CD4-positive, CD25-positive, alpha-beta regulatory T cell (primary cell): ENCODE measurements around the gene ETHE1. TPM values are rescaled to one million over a fixed set of nuclear protein-coding genes. Genes with fewer than 3 reads are reported as not detected.

ENCODE experiments used
- ATAC-seq, 2 donors: fragments of 150-1000 bp; cut with Tn5 transposase; one replicate each; pipeline ENCODE4 v1.10.0; 2021; ENCODE audit warnings: low read depth in 2 of 2, moderate number of reproducible peaks in 2 of 2, moderate library complexity in 1 of 2
- DNase-seq, 3 donors: peaks; one replicate each; pipeline versions ENCODE4 v3.0.0 to v3.0.0-alpha.2; 2012 to 2022; ENCODE audit warnings: mixed read lengths in 1 of 3
- H3K27ac ChIP-seq: one replicate; pipeline ENCODE4 v1.7.0; 2013; ENCODE audit warnings: mild to moderate bottlenecking, low read length; ENCODE audit not compliant: insufficient read depth, poor library complexity, severe bottlenecking
- H3K27me3 ChIP-seq: one replicate; pipeline ENCODE4 v1.7.0; 2013; ENCODE audit warnings: low read length; ENCODE audit not compliant: control insufficient read depth, insufficient read depth
- H3K36me3 ChIP-seq: one replicate; pipeline ENCODE4 v1.7.0; 2013; ENCODE audit warnings: mild to moderate bottlenecking, low read length, moderate library complexity; ENCODE audit not compliant: control insufficient read depth, insufficient read depth
- H3K4me1 ChIP-seq: 2 replicates; pipeline ENCODE4 v1.7.0; 2013; ENCODE audit warnings: mild to moderate bottlenecking, low read length; ENCODE audit not compliant: insufficient read depth, control insufficient read depth, poor library complexity, severe bottlenecking
- H3K4me3 ChIP-seq: one replicate; pipeline ENCODE4 v1.7.0; 2013; ENCODE audit warnings: low read depth, mild to moderate bottlenecking, low read length, moderate library complexity
- H3K9me3 ChIP-seq, 2 experiments: 1 replicate in 1 of 2; 2 replicates in 1 of 2; pipeline ENCODE4 v1.7.0; 2013; ENCODE audit warnings: low read length in 2 of 2, mild to moderate bottlenecking in 1 of 2, moderate library complexity in 1 of 2; ENCODE audit not compliant: control insufficient read depth in 2 of 2
- H3K27ac Mint-ChIP-seq, 3 donors: one replicate each; pipeline ENCODE4 v1.8.0; 2020 to 2022; ENCODE audit warnings: mild to moderate bottlenecking in 3 of 3, mixed read lengths in 3 of 3, moderate library complexity in 2 of 3
- H3K27me3 Mint-ChIP-seq: one replicate; pipeline ENCODE4 v1.8.0; 2022; ENCODE audit warnings: mild to moderate bottlenecking, mixed read lengths
- H3K36me3 Mint-ChIP-seq: one replicate; pipeline ENCODE4 v1.8.0; 2020; ENCODE audit warnings: mixed read lengths
- H3K4me1 Mint-ChIP-seq, 4 donors: one replicate each; pipeline ENCODE4 v1.8.0; 2020 to 2022; ENCODE audit warnings: mixed read lengths in 4 of 4, mild to moderate bottlenecking in 1 of 4
- H3K4me3 Mint-ChIP-seq, 4 donors: one replicate each; pipeline ENCODE4 v1.8.0; 2020 to 2022; ENCODE audit warnings: mild to moderate bottlenecking in 4 of 4, mixed read lengths in 4 of 4, moderate library complexity in 3 of 4
- H3K9me3 Mint-ChIP-seq, 7 donors: one replicate each; pipeline ENCODE4 v1.8.0; 2020 to 2022; ENCODE audit warnings: mixed read lengths in 7 of 7, mild to moderate bottlenecking in 3 of 7, moderate library complexity in 2 of 7
- polyA plus RNA-seq, 4 donors: library from polyadenylated mRNA; unstranded; fragments of 300-500 nt; fragmentation: Illumina TruSeq; gene quantifications; one replicate each; pipeline ENCODE4 v1.2.3, GENCODE V29; 2021
- total RNA-seq: library from RNA; stranded (reverse); gene quantifications from one replicate; pipeline ENCODE4 v1.2.3, GENCODE V29; 2022

The ETHE1 gene
- total and polyA plus RNA-seq, 5 donors from 2014 or later = 22.8 to 73.5 (median 56.3) TPM

DNA sequence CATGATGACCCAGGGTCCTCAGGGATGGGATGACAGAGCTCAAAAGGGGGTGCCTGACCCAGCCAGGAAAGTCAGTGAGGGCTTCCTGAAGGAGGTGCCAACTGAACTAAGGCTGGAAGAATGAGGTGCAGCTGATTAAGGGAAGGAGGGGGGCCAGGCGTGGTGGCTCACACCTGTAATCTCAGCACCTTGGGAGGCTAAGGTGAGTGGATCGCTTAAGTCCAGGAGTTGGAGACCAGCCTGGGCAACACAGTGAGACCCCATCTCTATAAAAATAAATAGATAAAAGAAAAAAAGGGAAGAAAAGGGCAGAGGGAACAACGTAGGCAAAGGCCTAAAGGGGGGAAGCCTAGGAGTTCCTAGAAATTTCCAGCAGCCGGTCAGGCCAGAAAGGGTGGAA, 52.5 kb downstream of the ETHE1 start:
- Mint-ChIP-seq H3K27me3 (no peaks in the 10 kb centered on the region), H3K36me3 (peaks cover 10% of the 10 kb centered on the region), H3K4me1 (peaks cover 6 to 49% (median 20%) of the 10 kb centered on the region in 4 donors), H3K4me3 (peak overlapping the region; percentile 19 to 79 (median 46)), H3K9me3 (peaks cover 0 to 2% (median 0%) of the 10 kb centered on the region in 7 donors), H3K27ac (peak overlapping the region; percentile 79 to 99 (median 96))
- DNase-seq (no peak), ATAC-seq (no peak)
- H3K27ac ChIP-seq = peak overlapping the region; percentile 87
- H3K27me3 ChIP-seq = no peaks in the 10 kb centered on the region
- peaks cover 2% of the 10 kb centered on the region for H3K36me3 ChIP-seq
- H3K4me3 ChIP-seq = no peak overlapping the region
- peaks cover 30% of the 10 kb centered on the region for H3K4me1 ChIP-seq
- no peaks in the 10 kb centered on the region for H3K9me3 ChIP-seq

DNA sequence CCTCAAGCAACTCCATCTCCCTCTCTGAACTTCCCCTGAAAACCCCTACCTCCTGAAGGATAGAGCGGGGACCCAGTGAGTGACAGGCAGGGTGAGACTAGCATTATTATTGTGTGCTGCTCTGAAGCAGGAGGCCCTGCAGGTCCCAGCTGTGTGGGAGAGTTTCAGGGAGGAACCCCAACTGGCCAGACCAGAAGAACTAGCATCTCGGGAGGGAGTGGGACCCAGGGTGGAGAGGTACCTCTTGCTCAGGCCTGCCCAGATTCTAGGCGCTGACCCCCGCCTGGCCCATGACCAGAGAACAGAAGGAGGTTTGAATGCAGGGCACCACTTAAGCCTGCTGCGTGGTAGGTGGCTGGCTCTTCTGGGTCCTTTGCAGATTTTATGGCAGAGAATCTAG, 55.9 kb downstream of the ETHE1 start:
- Histone ChIP-seq H3K36me3 (no peaks in the 10 kb centered on the region), H3K9me3 (no peaks in the 10 kb centered on the region), H3K4me1 (peaks cover 51% of the 10 kb centered on the region), H3K4me3 (no peak overlapping the region), H3K27me3 (no peaks in the 10 kb centered on the region), H3K27ac (peak overlapping the region; percentile 28)
- no peak for ATAC-seq
- DNase-seq = no peak
- no peaks in the 10 kb centered on the region for H3K27me3 Mint-ChIP-seq
- peak overlapping the region; percentile 48 to 100 (median 96) for H3K27ac Mint-ChIP-seq
- H3K36me3 Mint-ChIP-seq = peaks cover 2% of the 10 kb centered on the region
- H3K4me1 Mint-ChIP-seq = peaks cover 16 to 72% (median 35%) of the 10 kb centered on the region in 4 donors
- peak overlapping the region in 1 of 4 donors; percentile 43 for H3K4me3 Mint-ChIP-seq
- H3K9me3 Mint-ChIP-seq = peaks cover 0 to 2% (median 0%) of the 10 kb centered on the region in 7 donors

DNA sequence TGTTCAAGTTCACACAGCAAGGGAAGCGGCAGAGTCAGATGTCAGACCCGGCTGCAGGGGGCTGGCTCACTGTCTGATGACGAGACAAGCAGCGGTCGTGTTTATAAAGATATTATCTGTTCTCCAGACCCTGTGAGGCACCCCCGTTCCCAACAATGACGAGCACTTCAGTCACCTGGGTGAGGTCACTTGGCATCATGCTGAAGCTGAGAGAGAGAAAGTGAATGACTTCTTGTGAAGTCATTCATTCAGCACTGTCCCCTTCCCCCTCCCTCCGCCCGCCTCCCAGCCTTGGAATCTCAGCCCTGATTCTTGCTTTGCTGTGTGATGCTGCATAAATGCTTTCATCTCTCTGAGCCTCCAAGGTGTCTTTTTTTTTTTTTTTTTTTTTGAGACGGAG, 56.7 kb downstream of the ETHE1 start:
- no peaks in the 10 kb centered on the region for H3K9me3 ChIP-seq
- H3K27ac ChIP-seq = peak overlapping the region; percentile 81
- Mint-ChIP-seq H3K27me3 (no peaks in the 10 kb centered on the region), H3K27ac (peak overlapping the region; percentile 96 to 100 (median 97)), H3K4me1 (peaks cover 12 to 73% (median 33%) of the 10 kb centered on the region in 4 donors), H3K9me3 (peaks cover 0 to under 1% (median 0%) of the 10 kb centered on the region in 7 donors), H3K36me3 (no peaks in the 10 kb centered on the region), H3K4me3 (peak overlapping the region in 3 of 4 donors; percentile 13 to 76 (median 48))
- DNase-seq = peak; percentile 21 to 63 (median 61)
- peaks cover 44% of the 10 kb centered on the region for H3K4me1 ChIP-seq
- peak; percentile 40 for ATAC-seq
- no peak overlapping the region for H3K4me3 ChIP-seq
- H3K36me3 ChIP-seq = no peaks in the 10 kb centered on the region
- no peaks in the 10 kb centered on the region for H3K27me3 ChIP-seq

DNA sequence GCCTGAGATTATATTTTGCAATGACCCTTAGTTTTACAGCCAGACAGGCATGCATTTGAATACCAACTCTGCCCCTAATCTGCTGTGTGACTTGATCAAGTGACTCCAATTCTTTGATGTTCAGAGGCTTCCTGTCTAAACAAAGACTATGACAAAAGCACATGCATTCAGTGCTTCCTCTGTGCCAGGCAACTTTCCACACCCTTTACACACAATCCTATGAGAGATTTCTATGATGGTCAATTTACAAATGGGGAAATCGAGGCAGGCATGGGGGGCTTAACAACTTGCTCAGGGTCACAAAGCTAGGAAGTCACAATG, 57.9 kb downstream of the ETHE1 start:
- peak overlapping the region; percentile 59 for H3K4me3 ChIP-seq
- DNase-seq (peak in 2 of 3 donors; percentile 63 to 74), ATAC-seq (peak; percentile 72 to 75)
- Mint-ChIP-seq H3K4me3 (peak overlapping the region; percentile 22 to 76 (median 58)), H3K9me3 (no peaks in the 10 kb centered on the region), H3K4me1 (peaks cover 10 to 74% (median 28%) of the 10 kb centered on the region in 4 donors), H3K36me3 (no peaks in the 10 kb centered on the region), H3K27ac (peak overlapping the region; percentile 84 to 100 (median 96)), H3K27me3 (no peaks in the 10 kb centered on the region)
- peak overlapping the region; percentile 81 for H3K27ac ChIP-seq
- peaks cover 43% of the 10 kb centered on the region for H3K4me1 ChIP-seq
- H3K9me3 ChIP-seq = no peaks in the 10 kb centered on the region
- no peaks in the 10 kb centered on the region for H3K27me3 ChIP-seq
- no peaks in the 10 kb centered on the region for H3K36me3 ChIP-seq

DNA sequence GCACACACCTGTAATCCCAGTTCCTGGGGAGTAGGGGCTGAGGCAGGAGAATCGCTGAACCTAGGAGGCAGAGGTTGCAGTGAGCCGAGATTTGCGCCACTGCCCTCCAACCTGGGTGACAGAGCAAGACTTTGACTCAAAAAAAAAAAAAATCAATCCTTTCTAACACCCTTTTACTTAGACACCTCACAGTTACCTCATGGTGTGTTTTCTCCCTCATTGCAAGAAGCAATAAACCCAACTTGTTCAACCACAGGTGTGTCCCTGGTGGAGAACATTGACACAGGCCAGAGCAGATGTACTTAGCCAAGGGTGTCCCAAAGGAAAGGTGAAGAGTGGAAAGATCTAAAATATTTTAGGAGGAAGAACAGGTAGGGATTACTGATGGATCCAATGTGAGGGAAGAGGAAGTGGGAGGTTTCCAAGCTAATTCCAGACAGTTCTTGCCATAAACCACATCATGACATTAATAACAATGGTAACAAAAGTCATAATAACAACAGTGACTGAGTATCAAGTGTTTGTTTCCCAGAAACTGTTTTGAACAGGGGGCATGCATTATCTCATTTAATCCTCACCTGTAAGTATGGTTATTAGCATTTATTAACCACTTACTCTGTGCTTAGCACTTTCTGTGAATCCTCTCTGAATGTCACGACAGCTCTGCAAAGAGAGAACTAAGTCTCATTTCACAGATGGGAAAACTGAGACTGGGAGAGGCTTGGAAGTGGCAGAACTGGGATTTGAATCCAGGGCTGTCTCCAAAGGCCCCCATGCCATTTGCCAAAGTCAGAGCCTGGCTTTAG, 58.4 kb downstream of the ETHE1 start:
- Mint-ChIP-seq H3K9me3 (no peaks in the 10 kb centered on the region), H3K4me3 (peak overlapping the region; percentile 32 to 76 (median 58)), H3K36me3 (no peaks in the 10 kb centered on the region), H3K27me3 (no peaks in the 10 kb centered on the region), H3K4me1 (peaks cover 10 to 79% (median 24%) of the 10 kb centered on the region in 4 donors), H3K27ac (peak overlapping the region; percentile 93 to 100 (median 96))
- no peaks in the 10 kb centered on the region for H3K27me3 ChIP-seq
- H3K36me3 ChIP-seq = no peaks in the 10 kb centered on the region
- no peaks in the 10 kb centered on the region for H3K9me3 ChIP-seq
- peak overlapping the region; percentile 81 for H3K27ac ChIP-seq
- peaks cover 46% of the 10 kb centered on the region for H3K4me1 ChIP-seq
- no peak for ATAC-seq
- DNase-seq = peak in 2 of 3 donors; percentile 21 to 24
- H3K4me3 ChIP-seq = peak overlapping the region; percentile 59

DNA sequence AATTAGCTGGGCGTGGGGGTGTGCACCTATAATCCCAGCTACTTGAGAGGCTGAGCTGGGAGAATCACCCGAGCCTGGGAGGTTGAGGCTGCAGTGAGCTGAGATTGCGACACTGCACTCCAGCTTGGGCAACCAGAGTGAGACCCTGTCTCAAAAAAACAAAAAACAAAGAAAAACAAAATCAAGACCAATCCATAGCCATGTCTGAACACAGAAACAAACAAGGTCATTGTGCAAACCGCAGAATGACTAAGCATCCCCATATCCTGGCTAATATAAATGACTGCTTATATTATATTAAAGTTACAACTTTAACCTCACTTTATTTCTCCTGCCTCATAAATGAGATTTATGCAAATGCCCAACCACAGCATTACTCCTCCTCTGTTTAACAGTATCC, 59.3 kb downstream of the ETHE1 start:
- peaks cover 51% of the 10 kb centered on the region for H3K4me1 ChIP-seq
- peak overlapping the region in 2 of 3 donors; percentile 96 to 100 for H3K27ac Mint-ChIP-seq
- DNase-seq = peak in 1 of 3 donors; percentile 20
- no peaks in the 10 kb centered on the region for H3K9me3 ChIP-seq
- H3K9me3 Mint-ChIP-seq = no peaks in the 10 kb centered on the region
- H3K4me3 Mint-ChIP-seq = peak overlapping the region in 2 of 4 donors; percentile 42 to 48
- H3K27ac ChIP-seq = no peak overlapping the region
- H3K4me3 ChIP-seq = no peak overlapping the region
- ATAC-seq = no peak
- no peaks in the 10 kb centered on the region for H3K36me3 Mint-ChIP-seq
- no peaks in the 10 kb centered on the region for H3K27me3 ChIP-seq
- H3K27me3 Mint-ChIP-seq = no peaks in the 10 kb centered on the region
- H3K36me3 ChIP-seq = no peaks in the 10 kb centered on the region
- peaks cover 10 to 85% (median 24%) of the 10 kb centered on the region in 4 donors for H3K4me1 Mint-ChIP-seq

DNA sequence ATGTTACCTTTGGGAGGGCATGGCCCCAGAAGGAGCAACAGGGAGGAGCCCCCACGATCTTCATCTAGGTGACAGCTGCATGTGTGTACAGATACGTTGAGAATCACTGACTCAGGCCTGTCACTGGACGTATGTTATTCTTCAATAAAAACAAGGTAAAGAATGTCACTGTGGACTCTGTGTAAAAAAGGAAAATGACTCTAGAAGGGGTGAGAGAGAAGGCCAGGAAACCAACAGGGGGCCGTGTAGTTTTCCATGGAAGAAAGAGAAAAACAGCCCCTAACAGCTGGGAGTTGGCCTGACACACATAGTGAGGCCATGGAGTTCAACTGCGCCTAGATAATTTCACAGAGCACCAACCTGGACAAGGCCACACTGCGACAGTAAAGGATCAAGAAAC, 59.7 kb downstream of the ETHE1 start:
- no peak for ATAC-seq
- no peaks in the 10 kb centered on the region for H3K9me3 Mint-ChIP-seq
- Histone ChIP-seq H3K4me1 (peaks cover 53% of the 10 kb centered on the region), H3K4me3 (no peak overlapping the region), H3K27me3 (no peaks in the 10 kb centered on the region), H3K27ac (no peak overlapping the region), H3K9me3 (no peaks in the 10 kb centered on the region), H3K36me3 (no peaks in the 10 kb centered on the region)
- H3K27me3 Mint-ChIP-seq = no peaks in the 10 kb centered on the region
- H3K36me3 Mint-ChIP-seq = no peaks in the 10 kb centered on the region
- H3K27ac Mint-ChIP-seq = peak overlapping the region in 2 of 3 donors; percentile 76 to 96
- H3K4me3 Mint-ChIP-seq = peak overlapping the region in 2 of 4 donors; percentile 3 to 48
- no peak for DNase-seq
- peaks cover 10 to 85% (median 26%) of the 10 kb centered on the region in 4 donors for H3K4me1 Mint-ChIP-seq
